Left renal cortex interstitium (tissue), 4 donors: ENCODE results near the gene PSME4. TPM values are rescaled to one million over a fixed set of nuclear protein-coding genes. Genes with fewer than 3 reads are reported as not detected.

ENCODE experiments used
- polyA plus RNA-seq, 4 donors: library from polyadenylated mRNA; unstranded; fragments of 120-200 nt; gene quantifications; one replicate each; pipeline ENCODE4 v1.2.1, GENCODE V29; 2013; ENCODE audit not compliant: insufficient read length in 4 of 4

The PSME4 gene
- polyA plus RNA-seq, 4 donors: 48.9 to 75.3 (median 58.6) TPM

Other genes starting within 250 kb of the PSME4 start
- 1 to 10 TPM; 3.6 to 6.2 (median 4.4) TPM for gene CHAC2, start 203.2 kb downstream of the PSME4 start, polyA plus RNA-seq
- gene ASB3, start 184.0 kb downstream of the PSME4 start, polyA plus RNA-seq: 10 to 100 TPM; 28.6 to 36.3 (median 31.5) TPM
- 10 to 100 TPM; 57.5 to 79.3 (median 71.2) TPM for gene ERLEC1, start 183.9 kb downstream of the PSME4 start, polyA plus RNA-seq
- 1 to 10 TPM; 1.5 to 4.4 (median 2.9) TPM for gene GPR75, start 111.0 kb downstream of the PSME4 start, polyA plus RNA-seq
- gene ACYP2, start 144.6 kb upstream of the PSME4 start, polyA plus RNA-seq: 10 to 100 TPM; 18.2 to 22.6 (median 20.5) TPM